HG03342 (cell line): ENCODE measurements around the gene PLXNA1.

Source experiments
- ATAC-seq: cut with Tn5 transposase; IDR thresholded peaks from one replicate; pipeline ENCODE4 v1.9.1; 2021; ENCODE audit warnings: mild to moderate bottlenecking, moderate library complexity; ENCODE audit not compliant: unreplicated experiment

Gene PLXNA1

GRCh38 chr3:127032296-127032990 is 49.5 kb downstream of the PLXNA1 start:
- ATAC-seq: no peak
